ENCODE data around the gene B4GALT4. TPM values are rescaled to one million over a fixed set of nuclear protein-coding genes. Genes with fewer than 3 reads are reported as not detected.

Gene B4GALT4
- total RNA-seq, 1 donor, result 22.4 TPM

GRCh38 chr3:119191800-119192199 lies 48.9 kb downstream of the B4GALT4 start:
- DNase-seq (ENCODE audit: low read depth), result no peak
- H3K4me3 ChIP-seq (ENCODE audit: low read depth, low read length), result no peak overlapping the region
- TF ChIP-seq CTCF (IDR thresholded peaks at IDR 0.05; ENCODE audit: insufficient read depth, low read length), result no peak

GRCh38 chr3:119187266-119187665 lies 53.4 kb downstream of the B4GALT4 start:
- no peak for TF ChIP-seq CTCF (IDR thresholded peaks at IDR 0.05; ENCODE audit: insufficient read depth, low read length)
- no peak for DNase-seq (ENCODE audit: low read depth)
- H3K4me3 ChIP-seq (ENCODE audit: low read depth, low read length), result no peak overlapping the region

- peak; percentile 87 for DNase-seq (ENCODE audit: low read depth)
- no peak overlapping the region for H3K4me3 ChIP-seq (ENCODE audit: low read depth, low read length)
- no peak for TF ChIP-seq CTCF (IDR thresholded peaks at IDR 0.05; ENCODE audit: insufficient read depth, low read length)
These were observed 55.7 kb downstream of the B4GALT4 start for GRCh38 chr3:119184796-119185570.

GRCh38 chr3:119184111-119184510 lies 56.6 kb downstream of the B4GALT4 start:
- TF ChIP-seq CTCF (IDR thresholded peaks at IDR 0.05; ENCODE audit: insufficient read depth, low read length), result no peak
- no peak overlapping the region for H3K4me3 ChIP-seq (ENCODE audit: low read depth, low read length)
- no peak for DNase-seq (ENCODE audit: low read depth)

- no peak for TF ChIP-seq CTCF (IDR thresholded peaks at IDR 0.05; ENCODE audit: insufficient read depth, low read length)
- DNase-seq (ENCODE audit: low read depth), result peak; percentile 22
- H3K4me3 ChIP-seq (ENCODE audit: low read depth, low read length), result no peak overlapping the region
These were observed 58.9 kb downstream of the B4GALT4 start for GRCh38 chr3:119181765-119182164.

- TF ChIP-seq CTCF (IDR thresholded peaks at IDR 0.05; ENCODE audit: insufficient read depth, low read length), result no peak
- DNase-seq (ENCODE audit: low read depth), result no peak
- no peak overlapping the region for H3K4me3 ChIP-seq (ENCODE audit: low read depth, low read length)
These were observed 63.4 kb downstream of the B4GALT4 start for GRCh38 chr3:119177321-119177720.

- no peak for DNase-seq (ENCODE audit: low read depth)
- no peak overlapping the region for H3K4me3 ChIP-seq (ENCODE audit: low read depth, low read length)
- TF ChIP-seq CTCF (IDR thresholded peaks at IDR 0.05; ENCODE audit: insufficient read depth, low read length), result no peak
These were observed 63.9 kb downstream of the B4GALT4 start for GRCh38 chr3:119176778-119177177.

All from fibroblast of the aortic adventitia (primary cell).